ENCODE results near the gene NPTX1. TPM values are rescaled to one million over a fixed set of nuclear protein-coding genes. Genes with fewer than 3 reads are reported as not detected.
A peak's percentile ranks its signal among the peaks of the same experiment; 100 is the strongest.

NPTX1 gene
- total and polyA plus RNA-seq, 9 of the 15 experiments (the other 6 are each of a cell fraction or from before 2014, with no cell fraction given): 0.04 TPM; not detected in 8

DNA sequence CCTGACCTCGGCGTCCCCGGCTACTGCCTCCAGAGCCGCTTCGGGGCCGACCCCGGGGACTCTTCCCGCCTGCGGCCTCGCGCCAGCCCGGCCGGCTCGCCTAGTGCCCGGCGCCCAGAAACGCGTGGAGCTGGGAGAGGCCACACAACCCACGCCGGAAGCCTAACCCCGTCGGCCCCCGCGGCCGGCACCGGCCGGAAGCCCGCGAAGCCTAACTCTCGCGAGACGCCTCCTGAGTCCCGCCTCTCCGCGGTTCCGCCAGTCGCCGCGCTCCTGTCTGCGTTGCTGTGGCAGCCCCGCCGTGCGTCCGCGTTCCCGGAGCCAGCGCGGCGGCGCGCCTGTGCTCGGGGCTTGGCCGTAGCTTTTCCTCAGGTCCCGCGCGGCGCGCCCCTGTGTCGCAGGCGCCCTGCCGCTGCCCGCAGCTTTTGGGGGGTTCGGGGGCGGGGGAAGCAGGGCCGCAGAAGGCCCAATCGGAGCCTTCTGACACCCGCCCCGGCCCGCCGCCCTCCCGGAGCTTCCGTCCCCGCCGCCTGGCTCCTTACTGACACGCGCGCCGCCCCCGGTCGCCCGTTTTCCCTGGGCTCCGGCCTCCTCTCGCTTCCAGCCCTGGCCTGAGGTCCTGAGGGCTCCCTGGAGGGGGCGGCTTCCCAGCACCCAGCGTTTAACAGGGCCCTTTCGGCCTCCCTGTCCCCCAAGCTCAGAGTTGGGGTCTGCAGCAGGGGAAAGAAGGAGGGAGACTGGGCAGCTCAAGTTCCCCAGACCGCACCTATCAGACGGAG lies 21.7 kb downstream of the NPTX1 start (continued):
- TF ChIP-seq, protein P1, sequence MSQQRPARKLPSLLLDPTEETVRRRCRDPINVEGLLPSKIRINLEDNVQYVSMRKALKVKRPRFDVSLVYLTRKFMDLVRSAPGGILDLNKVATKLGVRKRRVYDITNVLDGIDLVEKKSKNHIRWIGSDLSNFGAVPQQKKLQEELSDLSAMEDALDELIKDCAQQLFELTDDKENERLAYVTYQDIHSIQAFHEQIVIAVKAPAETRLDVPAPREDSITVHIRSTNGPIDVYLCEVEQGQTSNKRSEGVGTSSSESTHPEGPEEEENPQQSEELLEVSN (IDR thresholded peaks at IDR 0.05; ENCODE audit: borderline replicate concordance in 1 of 2, extremely low read depth in 1 of 2, insufficient read depth in 1 of 2, insufficient read length in 1 of 2, low read depth in 1 of 2, low read length in 1 of 2, poor library complexity in 1 of 2, severe bottlenecking in 1 of 2): peak; percentile 90 to 98
- TF ChIP-seq BHLHE40 (IDR thresholded peaks at IDR 0.05; ENCODE audit: low read length) (peak; percentile 27; the same call in 1 of the 2 replicates), ILF3 (IDR thresholded peaks at IDR 0.05; ENCODE audit: borderline replicate concordance) (no peak), CBX2 (IDR thresholded peaks at IDR 0.05; ENCODE audit: insufficient read depth, low read length, poor library complexity, severe bottlenecking) (no peak), CHD4 (IDR thresholded peaks at IDR 0.05; ENCODE audit: insufficient read depth, insufficient replicate concordance, low read depth, low read length, poor library complexity, severe bottlenecking) (no peak), JUND (IDR thresholded peaks at IDR 0.05; ENCODE audit: borderline replicate concordance, low read depth, low read length) (peak; percentile 35; the same call in 1 of the 2 replicates), JUND (tag; IDR thresholded peaks at IDR 0.05; ENCODE audit: borderline replicate concordance, low read depth, low read length) (no peak), ZKSCAN8 (CRISPR knock-in tag; IDR thresholded peaks at IDR 0.05) (peak; percentile 70; the same call in 1 of the 2 replicates), ZNF134 (CRISPR knock-in tag; conservative IDR thresholded peaks at IDR 0.05) (0 out of 2 replicates have a peak, but pooled peaks have one; percentile 8), ETV1 (tag; conservative IDR thresholded peaks at IDR 0.05; ENCODE audit: low read depth) (peak; percentile 81), ZNF146 (CRISPR knock-in tag; IDR thresholded peaks at IDR 0.05; ENCODE audit: unreplicated experiment) (no peak), PTTG1 (tag; IDR thresholded peaks at IDR 0.05; ENCODE audit: low read depth) (no peak), HNRNPK (IDR thresholded peaks at IDR 0.05; ENCODE audit: low read depth, low read length, poor library complexity, severe bottlenecking) (peak; percentile 24), DMBX1 (CRISPR knock-in tag; IDR thresholded peaks at IDR 0.05; ENCODE audit: borderline replicate concordance) (0 out of 2 replicates have a peak, but pooled peaks have one; percentile 53), ZZZ3 (IDR thresholded peaks at IDR 0.05) (peak; percentile 54; the same call in 1 of the 2 replicates), MECOM (CRISPR knock-in tag; IDR thresholded peaks at IDR 0.05) (no peak), PYGO2 (tag; IDR thresholded peaks at IDR 0.05) (no peak)
- TF ChIP-seq, protein P2, sequence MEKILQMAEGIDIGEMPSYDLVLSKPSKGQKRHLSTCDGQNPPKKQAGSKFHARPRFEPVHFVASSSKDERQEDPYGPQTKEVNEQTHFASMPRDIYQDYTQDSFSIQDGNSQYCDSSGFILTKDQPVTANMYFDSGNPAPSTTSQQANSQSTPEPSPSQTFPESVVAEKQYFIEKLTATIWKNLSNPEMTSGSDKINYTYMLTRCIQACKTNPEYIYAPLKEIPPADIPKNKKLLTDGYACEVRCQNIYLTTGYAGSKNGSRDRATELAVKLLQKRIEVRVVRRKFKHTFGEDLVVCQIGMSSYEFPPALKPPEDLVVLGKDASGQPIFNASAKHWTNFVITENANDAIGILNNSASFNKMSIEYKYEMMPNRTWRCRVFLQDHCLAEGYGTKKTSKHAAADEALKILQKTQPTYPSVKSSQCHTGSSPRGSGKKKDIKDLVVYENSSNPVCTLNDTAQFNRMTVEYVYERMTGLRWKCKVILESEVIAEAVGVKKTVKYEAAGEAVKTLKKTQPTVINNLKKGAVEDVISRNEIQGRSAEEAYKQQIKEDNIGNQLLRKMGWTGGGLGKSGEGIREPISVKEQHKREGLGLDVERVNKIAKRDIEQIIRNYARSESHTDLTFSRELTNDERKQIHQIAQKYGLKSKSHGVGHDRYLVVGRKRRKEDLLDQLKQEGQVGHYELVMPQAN (IDR thresholded peaks at IDR 0.05; ENCODE audit: borderline replicate concordance): peak; percentile 58; the same call in 1 of the 2 replicates
- TF ChIP-seq, protein P3, sequence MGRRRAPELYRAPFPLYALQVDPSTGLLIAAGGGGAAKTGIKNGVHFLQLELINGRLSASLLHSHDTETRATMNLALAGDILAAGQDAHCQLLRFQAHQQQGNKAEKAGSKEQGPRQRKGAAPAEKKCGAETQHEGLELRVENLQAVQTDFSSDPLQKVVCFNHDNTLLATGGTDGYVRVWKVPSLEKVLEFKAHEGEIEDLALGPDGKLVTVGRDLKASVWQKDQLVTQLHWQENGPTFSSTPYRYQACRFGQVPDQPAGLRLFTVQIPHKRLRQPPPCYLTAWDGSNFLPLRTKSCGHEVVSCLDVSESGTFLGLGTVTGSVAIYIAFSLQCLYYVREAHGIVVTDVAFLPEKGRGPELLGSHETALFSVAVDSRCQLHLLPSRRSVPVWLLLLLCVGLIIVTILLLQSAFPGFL (CRISPR knock-in tag; IDR thresholded peaks at IDR 0.05): 0 out of 2 replicates have a peak, but pooled peaks have one; percentile 2
- TF ChIP-seq, protein P4, sequence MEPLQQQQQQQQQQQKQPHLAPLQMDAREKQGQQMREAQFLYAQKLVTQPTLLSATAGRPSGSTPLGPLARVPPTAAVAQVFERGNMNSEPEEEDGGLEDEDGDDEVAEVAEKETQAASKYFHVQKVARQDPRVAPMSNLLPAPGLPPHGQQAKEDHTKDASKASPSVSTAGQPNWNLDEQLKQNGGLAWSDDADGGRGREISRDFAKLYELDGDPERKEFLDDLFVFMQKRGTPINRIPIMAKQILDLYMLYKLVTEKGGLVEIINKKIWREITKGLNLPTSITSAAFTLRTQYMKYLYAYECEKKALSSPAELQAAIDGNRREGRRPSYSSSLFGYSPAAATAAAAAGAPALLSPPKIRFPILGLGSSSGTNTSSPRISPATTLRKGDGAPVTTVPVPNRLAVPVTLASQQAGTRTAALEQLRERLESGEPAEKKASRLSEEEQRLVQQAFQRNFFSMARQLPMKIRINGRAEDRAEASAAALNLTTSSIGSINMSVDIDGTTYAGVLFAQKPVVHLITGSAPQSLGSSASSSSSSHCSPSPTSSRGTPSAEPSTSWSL (CRISPR knock-in tag; IDR thresholded peaks at IDR 0.05; ENCODE audit: borderline replicate concordance): no peak
